ENCODE measurements around the gene FBXW8.

FBXW8 gene

DNA sequence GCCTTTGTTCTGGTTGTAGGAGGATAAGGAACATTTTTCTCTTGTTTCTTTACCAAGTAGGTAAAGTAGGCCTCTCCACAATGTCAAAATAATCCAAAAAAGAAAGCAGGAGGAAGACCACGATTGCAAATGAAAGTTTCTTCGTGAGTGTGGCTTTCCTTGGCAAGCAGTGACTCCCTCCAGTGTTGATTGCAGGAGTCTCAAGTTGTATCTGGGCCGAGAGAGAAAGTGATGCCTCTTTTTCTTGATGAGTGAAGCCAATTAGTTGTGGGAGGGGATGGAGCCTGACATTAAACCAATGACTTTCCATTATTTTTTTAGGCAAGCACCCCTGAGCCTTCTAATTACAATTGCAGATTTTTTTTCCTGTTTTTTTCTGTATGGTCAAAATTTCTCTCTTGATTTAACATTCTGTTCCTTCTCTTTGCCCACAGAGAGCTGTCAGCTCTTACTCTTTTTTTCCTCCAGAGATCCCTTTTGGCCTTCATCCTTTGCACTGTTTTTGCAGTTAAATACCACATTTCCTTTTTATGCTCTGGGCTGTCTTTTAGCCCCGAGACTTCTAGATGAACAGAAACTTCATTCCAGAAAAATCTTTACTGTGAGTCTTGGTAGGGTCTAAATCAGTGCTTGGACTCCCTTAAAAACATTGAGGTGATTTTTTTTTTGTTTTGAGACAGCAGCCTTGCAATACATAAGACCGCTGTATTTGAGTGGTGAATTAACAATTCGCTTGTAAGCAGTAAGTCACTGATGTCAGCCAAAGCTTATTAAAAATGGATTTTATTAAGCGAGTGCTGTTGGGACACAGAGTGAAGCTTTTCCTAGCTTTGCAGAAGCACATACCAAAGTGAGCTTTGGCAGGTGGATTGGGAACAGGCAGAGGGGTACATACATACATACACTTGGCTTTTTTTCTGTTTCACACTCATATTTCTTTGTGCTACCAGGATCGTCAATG lies 15.8 kb downstream of the FBXW8 start:
- DNase-seq (ENCODE audit: low read depth) = no peak

DNA sequence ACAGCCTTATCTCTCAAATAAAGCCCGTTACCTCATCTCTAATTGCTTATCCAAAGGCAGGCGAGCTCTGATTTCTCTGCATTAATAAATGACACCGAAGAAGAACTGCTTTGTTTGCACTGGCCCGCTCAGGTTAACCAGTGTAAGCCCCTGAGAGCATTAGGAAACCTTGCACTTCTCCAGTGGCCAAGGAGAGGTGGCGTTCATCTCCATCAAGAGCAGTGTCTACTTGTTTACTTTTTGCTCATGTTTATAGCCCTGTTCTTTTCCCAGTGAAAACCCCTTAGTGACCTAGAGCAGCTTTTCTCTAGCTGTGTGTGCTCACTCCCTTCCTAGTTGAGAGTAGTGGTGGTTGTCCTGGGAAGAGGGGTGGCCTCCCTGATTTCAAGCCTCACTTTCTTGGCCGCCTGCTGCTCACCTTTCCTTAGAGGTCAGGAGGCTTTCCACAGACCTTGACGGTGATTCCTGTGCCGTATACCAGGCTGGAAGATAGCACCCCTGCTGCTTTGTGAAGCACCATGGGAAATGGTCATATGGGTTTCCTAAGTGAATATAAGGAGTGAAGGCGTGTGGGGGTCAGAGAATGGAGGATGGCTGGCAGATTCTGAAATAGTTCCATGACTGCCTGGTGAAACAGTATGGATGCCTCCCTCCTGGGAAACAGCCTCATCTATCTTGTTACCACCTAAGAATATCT lies 16.6 kb downstream of the FBXW8 start:
- no peak for DNase-seq (ENCODE audit: low read depth)

DNA sequence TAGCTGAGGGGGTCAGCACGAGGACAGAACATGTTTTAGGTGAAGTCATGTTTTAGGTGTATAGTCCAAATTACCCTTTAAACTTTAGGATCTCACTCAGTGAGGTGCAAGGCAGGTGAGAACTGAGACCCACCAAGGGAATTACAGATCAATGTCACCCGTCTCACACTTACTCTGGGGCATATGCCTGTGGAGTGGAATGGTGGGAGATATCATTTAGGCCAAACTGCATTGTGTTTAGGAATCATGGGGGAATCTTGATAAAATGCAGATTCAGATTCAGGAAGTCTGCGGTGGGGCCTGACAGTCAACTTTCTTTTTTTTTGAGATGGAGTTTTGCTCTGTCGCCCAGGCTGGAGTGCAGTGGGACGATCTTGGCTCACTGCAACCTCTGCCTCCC lies 17.8 kb downstream of the FBXW8 start:
- DNase-seq (ENCODE audit: low read depth) = no peak

DNA sequence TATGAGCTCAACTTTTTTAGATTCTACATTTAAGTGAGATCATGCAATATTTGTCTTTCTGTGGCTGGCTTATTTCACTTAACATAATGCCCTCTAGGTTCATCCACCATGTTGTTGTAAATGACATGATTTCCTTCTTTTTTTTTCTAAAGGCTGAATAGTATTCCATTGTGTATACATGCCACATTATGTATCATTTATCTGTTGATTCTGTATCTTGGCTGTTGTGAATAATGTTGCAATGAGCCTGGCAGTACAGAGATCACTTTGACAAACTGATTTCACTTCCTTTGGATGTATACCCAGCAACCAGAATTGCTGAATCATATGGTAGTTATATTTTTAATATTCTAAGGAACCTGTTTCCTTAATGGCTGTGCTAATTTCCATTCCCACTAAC lies 19.1 kb downstream of the FBXW8 start:
- no peak for DNase-seq (ENCODE audit: low read depth)

DNA sequence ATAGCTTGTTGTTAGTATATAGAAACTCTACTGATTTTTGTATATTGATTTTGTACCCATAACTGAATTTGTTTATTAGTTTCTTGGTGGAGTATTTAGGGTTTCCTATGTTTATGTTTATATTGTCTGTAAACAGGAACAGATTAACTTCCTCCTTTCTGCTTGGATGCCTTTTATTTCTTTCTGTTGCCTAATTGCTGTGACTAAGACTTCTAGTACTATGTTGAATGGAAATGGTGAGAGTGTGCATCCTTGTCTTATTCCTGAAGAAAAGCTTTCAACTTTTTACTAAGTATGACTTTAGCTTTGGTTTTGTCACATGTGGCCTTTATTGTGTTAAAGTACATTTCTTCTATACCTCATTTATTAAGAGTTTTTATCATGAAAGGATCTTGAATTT lies 20.9 kb downstream of the FBXW8 start:
- DNase-seq (ENCODE audit: low read depth) = no peak

DNA sequence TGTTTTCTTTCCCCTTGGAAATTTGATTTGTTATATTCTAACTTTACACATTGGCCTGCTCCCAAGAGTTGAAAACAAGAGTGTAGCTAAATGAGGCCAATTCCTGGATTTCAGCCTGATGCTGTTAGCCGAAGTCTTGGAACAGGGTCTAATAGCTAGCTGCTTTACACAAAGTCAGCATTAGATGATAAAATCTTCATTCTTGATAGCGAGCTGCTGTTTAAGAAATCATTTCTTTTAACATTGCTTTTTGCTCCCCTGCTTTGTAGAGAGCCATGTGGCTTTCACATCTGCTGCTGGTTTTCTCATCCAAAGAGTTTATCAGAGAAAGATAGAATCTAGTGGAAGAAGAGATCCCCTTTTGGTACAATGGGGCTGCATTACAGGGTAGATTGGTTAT lies 22.3 kb downstream of the FBXW8 start:
- no peak for DNase-seq (ENCODE audit: low read depth)

DNA sequence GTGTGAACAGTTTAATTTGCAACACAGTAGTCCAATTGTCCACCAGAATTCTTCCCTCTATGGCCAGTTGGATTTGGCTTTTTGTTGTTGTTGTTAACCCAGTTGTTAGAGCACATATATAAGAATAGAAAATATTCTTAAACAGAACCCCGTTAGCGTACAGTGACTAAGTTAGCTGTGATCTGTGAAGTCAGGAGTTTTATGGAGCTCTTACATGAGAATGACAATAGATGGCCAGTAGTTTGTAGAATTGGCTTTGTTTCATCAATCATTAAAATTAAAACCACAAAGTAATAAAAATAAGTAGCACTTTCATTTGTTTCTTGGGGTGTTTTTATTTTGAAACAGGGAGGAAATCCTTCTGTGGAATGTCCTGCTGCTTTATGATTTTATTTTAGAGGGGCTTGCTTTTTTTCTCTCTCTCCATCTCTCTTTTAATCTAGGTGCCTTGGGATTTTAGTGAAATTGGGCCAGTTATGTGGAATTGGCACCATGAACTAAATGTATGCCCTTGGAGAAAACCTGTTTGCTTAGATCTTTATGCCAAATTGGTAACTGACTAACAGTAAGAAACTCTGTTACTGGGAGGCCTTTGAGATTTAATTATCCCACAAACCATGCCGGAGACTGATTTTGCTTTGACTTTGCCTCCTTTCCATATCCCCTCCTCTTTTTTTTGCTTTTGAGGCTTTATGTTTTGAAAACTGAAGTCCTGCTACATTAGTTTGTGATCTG lies 22.9 kb downstream of the FBXW8 start:
- no peak for DNase-seq (ENCODE audit: low read depth)

DNA sequence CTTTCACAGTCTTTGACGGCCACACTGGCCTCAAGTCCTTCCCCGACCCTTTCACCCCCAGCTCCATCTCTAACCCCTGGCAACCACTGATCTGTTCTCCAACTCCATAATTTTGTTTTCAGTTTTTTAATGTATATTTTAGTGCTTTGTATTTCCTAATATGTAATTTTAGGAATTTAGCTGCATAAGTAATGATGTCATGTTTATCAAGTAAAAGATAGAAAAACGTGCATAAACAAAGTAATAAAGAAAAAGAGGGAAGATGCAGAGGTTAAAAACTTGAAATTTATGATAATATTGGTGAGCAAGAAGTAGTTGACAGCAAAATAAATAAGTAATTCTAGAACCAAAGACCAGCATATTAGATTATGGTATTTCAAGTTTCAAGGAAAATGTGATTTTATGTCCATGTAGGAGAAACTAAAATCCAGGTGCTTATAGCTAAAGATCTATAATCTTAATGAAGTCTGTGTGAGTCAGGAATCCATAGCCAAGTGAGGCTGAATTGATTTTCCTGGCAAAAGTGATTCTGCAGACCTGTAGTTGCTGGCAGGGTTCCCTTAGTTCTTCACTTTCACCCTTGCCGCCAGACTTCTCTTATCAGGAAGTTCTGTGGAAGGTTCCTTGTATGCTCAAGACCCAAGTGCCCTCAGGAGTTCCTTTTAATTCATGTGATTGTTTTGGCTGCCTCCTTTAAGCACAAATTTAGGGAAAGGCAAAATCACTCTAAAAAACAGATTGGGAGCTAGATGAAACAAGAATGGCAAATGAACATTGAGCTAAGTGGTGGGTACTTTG lies 24.4 kb downstream of the FBXW8 start:
- no peak for DNase-seq (ENCODE audit: low read depth)

DNA sequence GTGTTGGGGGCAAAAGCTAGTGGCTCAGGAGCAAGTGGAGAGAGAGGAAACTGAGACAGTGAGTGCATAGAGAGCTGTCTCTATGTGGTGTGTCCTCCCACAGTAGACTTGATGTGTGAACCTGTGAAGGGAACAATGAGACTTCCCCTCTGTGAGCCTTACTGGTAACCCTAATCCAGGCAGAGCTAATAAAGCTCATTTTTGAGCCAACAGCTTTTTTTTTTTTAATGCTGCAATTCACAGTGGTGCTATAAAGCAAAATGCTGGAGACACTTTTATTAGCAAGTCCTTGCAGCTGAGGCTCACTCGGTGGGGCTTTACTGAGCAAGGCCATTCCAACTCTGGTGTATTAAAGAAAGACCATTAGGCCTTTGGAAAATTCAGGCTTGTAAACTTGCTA lies 26.9 kb downstream of the FBXW8 start:
- DNase-seq (ENCODE audit: low read depth) = no peak

DNA sequence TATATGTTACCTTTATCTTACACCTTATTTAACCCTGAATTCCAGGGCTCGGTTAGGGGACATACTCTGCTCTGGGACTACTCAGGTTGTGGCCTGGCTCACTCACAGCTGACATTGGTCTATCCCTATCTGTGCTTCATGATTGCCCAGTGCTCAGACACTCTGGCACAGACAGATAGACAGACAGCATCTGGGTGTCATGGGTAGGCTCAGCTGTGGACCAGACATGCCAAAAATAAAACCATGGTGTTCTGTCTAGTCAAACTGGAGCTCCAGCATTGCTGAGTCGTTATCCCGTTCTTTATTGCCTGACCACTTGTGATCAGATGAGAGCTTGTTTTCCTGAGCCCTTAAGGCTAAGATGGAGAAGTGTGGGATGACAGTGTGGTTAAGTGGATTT lies 29.0 kb downstream of the FBXW8 start:
- no peak for DNase-seq (ENCODE audit: low read depth)

DNA sequence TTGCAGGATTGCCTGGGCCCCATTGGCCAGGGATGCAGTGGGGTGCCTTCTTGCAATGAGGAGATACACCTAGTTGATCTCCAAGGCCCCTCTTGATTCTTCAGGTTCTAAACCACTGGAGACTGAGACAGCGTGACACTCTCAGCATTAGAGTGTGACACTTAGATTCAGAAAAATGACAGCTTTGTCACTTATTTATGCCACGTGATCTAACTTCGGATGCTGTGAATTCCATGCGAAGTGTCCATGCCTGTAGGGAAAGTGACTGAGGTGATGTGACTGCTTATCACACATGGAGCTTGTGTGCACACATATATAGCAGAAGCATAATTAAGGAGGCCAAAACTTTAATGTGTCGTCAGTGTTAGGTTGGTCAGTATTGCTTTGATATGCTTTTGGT lies 30.4 kb downstream of the FBXW8 start:
- no peak for DNase-seq (ENCODE audit: low read depth)

DNA sequence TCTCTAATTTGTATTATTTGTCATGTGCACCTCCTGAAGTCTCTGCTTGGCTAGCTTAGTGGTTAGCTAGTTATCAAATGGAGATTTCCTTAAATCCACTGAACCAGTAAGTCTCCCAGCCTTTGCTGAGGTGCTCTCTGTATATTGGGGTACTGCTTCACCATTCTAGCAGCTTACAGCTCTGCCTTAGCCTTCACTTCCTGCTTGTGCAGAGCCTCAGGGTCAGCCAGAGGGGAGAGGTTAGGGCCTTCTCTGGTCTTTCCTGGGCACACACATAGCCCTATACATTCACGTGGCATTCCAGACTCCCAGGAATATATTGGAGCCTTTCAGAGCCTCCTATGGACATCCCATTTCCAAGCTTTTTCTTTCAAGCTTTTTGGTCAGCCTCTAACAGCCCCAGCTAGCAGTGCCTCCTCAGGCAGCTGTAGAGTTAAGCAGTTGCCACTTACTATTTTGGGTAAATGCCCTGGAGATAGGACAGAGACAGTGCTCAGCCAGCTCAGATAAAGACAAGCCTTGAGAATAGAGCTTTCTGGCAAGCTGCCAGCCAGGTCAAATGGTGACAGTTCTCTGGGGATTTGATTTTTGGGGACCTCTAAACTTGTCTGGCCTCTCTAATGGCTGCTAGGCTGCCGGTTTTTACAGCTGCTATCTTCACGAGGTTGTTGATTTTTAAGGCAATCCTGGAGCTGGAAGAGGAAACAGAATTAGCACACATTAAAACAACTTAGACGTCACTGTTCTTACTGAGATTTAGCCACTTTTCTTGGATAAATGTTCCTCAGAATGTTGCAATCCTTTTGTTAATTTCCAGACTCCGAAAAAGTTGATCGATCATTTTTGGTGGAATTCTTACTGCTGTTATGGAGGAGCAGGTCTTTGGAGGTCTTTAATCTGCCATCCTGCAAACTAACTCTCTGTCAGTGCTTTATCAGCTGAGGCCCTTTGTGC lies 32.9 kb downstream of the FBXW8 start:
- no peak for DNase-seq (ENCODE audit: low read depth)

DNA sequence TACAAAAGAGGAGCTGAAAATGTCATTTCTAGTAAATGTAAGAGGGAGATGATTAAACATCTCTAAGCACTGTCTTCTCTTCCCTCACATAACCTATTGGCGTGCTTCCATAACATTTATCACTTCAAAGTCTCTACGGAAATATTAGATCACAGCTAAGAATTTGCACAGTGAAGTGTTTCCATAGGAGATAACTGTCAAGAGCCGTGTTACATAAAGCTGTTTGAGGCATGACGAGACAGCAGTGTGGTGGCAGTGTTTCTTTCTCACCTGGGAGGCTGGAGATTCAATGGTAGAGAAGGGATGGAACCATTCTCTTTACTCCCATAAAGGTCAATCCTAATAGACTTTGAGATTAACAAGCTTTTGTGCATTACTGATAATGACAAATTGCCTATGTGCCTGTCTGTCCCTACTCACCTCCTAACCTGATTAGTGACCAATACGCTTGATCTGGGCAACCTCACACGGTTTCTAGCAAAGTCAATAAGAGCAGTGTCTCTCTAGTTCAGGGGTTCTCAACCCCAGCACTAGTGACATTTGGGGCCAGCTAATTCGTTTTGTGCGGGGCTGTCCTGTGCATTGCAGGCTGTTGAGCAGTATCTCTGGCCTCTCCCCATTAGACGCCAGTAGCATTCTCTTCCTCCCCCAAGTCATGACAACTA lies 35.3 kb downstream of the FBXW8 start:
- no peak for DNase-seq (ENCODE audit: low read depth)

DNA sequence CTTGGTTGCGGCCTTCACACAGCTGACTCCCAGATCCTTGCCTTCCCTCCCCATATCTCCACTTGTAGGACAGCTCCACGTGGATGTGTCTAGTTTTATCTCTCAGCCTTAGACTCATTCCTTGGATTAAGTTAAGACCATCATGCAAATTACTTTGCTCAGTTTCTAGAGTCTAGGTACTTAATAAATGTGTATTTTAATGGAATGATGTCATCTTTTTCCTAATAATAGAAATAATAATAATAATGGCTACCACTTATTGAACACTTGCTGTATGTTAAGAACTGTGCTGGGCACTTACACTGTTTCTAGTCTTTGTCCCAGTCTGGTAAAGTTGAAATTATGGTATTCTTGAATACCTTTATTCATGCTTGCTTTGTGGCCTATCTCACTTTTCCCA lies 37.5 kb downstream of the FBXW8 start:
- no peak for DNase-seq (ENCODE audit: low read depth)

DNA sequence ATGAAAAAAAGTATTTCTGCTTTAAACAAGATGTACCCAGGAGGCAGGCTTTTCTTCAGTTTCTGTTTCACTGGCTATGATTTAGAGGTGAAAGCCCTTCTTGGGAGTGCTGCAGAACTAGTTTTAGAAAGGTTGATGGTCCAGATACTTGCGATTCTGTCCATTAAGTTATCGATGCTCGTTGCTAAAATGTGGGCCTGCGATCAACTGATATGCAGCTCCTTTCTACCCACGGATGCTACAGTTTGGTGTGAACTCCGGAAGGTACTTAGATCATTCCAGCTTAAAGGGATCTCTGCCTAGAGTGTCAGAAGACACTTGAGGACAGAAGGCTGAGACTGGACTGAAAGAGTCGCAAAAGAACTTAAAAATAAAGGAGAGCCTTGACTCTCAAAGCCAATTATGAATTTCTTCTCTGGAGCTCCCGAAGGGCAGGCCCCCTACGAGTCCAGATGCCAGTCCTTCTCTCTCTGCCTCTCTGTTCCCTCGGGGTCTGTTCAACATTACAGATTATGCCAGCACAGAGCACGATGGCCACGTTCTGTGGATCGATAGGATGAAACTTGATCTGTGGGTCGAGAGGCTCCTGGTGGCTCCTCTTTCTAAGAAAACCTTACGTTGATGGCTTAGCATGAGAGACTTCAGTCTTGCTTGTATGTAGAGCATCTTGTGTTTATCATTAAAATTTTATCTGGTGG lies 40.0 kb downstream of the FBXW8 start:
- DNase-seq (ENCODE audit: low read depth) = no peak

DNA sequence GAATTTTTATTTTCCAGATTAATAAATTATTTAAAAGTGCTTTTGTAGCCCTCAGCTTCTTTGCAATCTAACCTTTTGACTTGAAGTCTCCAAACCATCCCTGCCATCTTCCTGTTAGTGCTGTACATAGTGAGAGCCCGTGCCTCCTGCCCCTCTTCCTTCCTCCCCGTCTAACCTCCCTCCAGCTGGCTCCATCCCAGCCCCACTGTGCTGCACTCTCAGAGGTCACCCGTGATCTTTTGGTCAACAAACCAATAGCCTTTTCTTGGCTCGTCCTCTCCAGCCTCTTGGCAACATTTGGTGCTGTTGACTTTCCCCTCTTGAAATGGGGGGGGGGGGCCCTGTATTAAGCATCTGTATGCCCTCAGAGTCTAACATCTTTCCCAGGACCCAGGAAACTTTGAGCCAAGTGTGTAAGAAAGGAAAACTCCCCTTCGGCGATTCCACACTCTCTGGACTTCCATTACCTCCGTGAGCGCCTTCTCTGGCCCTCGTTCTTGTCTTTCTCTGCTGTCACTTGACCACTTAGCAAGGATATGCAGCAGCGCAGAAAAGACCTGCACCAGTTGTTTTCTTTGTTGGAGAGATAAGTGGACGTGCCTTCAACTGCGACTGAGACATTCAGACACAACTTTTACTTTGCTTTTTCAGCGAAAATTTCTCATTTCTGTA lies 44.1 kb downstream of the FBXW8 start:
- no peak for DNase-seq (ENCODE audit: low read depth)

DNA sequence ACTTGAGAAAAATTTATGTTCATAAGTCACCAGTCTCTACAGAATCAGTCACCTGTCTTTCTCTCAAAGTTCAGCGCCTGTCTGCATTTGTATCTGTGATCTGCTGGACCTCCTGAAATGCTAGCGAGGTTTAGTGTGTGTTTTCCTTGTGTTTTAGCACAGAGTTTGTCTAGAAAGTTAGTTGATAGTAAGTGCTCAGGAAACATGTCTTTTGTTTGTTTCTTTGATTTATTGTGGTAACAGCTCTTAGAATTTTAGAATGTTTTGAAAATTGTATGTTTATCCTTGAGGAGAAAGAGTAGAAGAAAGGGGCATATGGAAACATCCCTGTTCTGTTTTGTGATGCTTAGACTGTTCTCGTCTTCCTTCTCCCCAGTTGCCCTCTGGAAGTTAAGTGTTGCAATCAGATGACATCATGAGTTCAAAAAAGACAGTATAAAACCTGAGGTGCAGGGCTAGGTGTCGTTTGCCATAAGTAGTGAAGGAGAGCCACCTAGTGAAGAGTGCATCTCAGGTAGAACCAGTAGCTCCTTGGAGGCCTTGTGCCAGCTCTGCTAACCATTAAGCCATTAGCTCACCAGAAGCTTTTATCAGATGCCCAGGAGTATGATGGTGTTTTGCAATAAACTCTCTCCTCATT lies 44.8 kb downstream of the FBXW8 start:
- DNase-seq (ENCODE audit: low read depth) = peak; percentile 22

DNA sequence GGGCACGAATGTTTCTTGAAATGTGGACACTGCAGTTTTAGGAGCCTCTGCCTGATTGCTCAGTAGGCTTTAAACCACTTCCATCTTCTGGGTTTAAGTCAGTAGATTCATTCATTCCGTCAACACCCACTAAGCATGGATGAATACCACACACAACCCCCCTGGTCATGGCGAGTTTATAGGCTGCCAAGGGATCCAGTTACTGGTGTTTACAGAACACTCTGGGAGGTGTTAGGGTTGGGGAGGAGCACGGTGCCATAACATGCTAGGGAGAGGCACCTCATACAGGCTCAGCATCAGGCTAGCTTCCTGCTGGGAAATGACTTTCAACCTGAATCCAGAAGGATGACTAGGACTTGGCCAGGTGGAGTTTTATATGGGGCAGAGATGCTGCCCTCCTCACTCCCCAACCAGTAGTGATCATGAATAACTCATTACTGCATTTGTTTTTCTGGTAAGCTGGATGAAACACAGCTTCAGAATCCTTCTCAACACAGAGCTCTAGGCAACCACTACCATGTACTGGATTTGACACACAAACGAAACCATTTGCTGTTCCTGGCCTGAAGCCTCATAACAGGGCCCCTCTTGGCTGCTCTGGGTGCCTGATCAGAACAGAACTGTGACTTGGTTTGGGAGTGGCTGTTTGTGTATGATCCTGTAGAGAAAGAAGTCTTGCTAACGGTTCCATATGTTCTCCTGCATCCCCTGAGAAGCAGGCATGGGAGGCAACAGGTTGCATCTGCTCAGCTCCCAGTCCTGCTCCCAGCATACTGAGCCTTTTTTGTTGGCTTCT lies 47.9 kb downstream of the FBXW8 start:
- no peak for DNase-seq (ENCODE audit: low read depth)

Measured in fibroblast of the conjunctiva (primary cell).